WTC11 (cell line): ENCODE results near the gene PFKM. TPM values are rescaled to one million over a fixed set of nuclear protein-coding genes. Genes with fewer than 3 reads are reported as not detected.

Source experiments
- ATAC-seq: fragments of 200-7000 bp; cut with Tn5 transposase; 2 replicates; pipeline ENCODE4 v1.10.0; 2021; ENCODE audit warnings: mild to moderate bottlenecking, moderate library complexity
- CTCF ChIA-PET: fragments of 300-600 bp; sonication (Branson Sonifier 250); formaldehyde crosslinking; loops from one replicate; lab custom pipeline; 2021; ENCODE audit warnings: antibody characterized with exemption; lab: Charles Lee
- POLR2A ChIA-PET: fragments of 350-600 bp; sonication (Branson Sonifier 250); formaldehyde crosslinking; loops from one replicate; lab custom pipeline; 2021; ENCODE audit warnings: antibody characterized with exemption; lab: Charles Lee
- DNase-seq: peaks from one replicate; pipeline ENCODE4 v3.0.0; 2021; ENCODE audit warnings: low spot score
- H3K27ac Mint-ChIP-seq: 2 replicates; pipeline ENCODE4 v1.8.0; 2021; ENCODE audit warnings: mixed read lengths
- H3K27me3 Mint-ChIP-seq: 2 replicates; pipeline ENCODE4 v1.8.0; 2021; ENCODE audit warnings: low read depth, mild to moderate bottlenecking, moderate library complexity, mixed read lengths
- H3K36me3 Mint-ChIP-seq: 2 replicates; pipeline ENCODE4 v1.8.0; 2021; ENCODE audit warnings: mixed read lengths
- H3K4me1 Mint-ChIP-seq: 2 replicates; pipeline ENCODE4 v1.8.0; 2022; ENCODE audit warnings: mixed read lengths
- H3K4me3 Mint-ChIP-seq: 2 replicates; pipeline ENCODE4 v1.8.0; 2021; ENCODE audit warnings: mild to moderate bottlenecking, moderate library complexity, mixed read lengths
- H3K9me3 Mint-ChIP-seq: 2 replicates; pipeline ENCODE4 v1.8.0; 2021; ENCODE audit warnings: mixed read lengths
- ATF3 ChIP-seq: sonication (generic); formaldehyde crosslinking; conservative IDR thresholded peaks from 2 replicates; pipeline ENCODE4 v1.8.1; 2022; ENCODE audit warnings: mild to moderate bottlenecking, missing genetic modification reagents
- CBFB ChIP-seq: sonication (generic); formaldehyde crosslinking; IDR thresholded peaks from 2 replicates; pipeline ENCODE4 v1.8.1; 2022; ENCODE audit warnings: mild to moderate bottlenecking, low read depth, missing genetic modification reagents
- ESRRA ChIP-seq: sonication (generic); formaldehyde crosslinking; IDR thresholded peaks from 2 replicates; pipeline ENCODE4 v1.8.1; 2022; ENCODE audit warnings: mild to moderate bottlenecking, missing genetic modification reagents, borderline replicate concordance
- ETV6 ChIP-seq: sonication (generic); formaldehyde crosslinking; IDR thresholded peaks from 2 replicates; pipeline ENCODE4 v1.8.1; 2022; ENCODE audit warnings: mild to moderate bottlenecking, missing genetic modification reagents
- FOXP1 ChIP-seq: sonication (generic); formaldehyde crosslinking; IDR thresholded peaks from 2 replicates; pipeline ENCODE4 v1.8.0; 2022; ENCODE audit warnings: missing genetic modification reagents, mild to moderate bottlenecking, moderate library complexity, borderline replicate concordance
- GABPB1 ChIP-seq: sonication (generic); formaldehyde crosslinking; IDR thresholded peaks from 2 replicates; pipeline ENCODE4 v1.8.1; 2023; ENCODE audit warnings: mild to moderate bottlenecking, missing genetic modification reagents
- GRHL2 ChIP-seq: fragments of 250-450 bp; sonication (Bioruptor Pico); IDR thresholded peaks from 2 replicates; pipeline ENCODE4 v1.8.0; 2022; ENCODE audit warnings: mild to moderate bottlenecking, moderate library complexity; ENCODE audit not compliant: insufficient replicate concordance, severe bottlenecking
- JUN ChIP-seq: sonication (generic); formaldehyde crosslinking; IDR thresholded peaks from 2 replicates; pipeline ENCODE4 v1.8.0; 2023; ENCODE audit warnings: mild to moderate bottlenecking, missing genetic modification reagents
- MXD4 ChIP-seq: fragments of 250-450 bp; sonication (Bioruptor Pico); IDR thresholded peaks from 2 replicates; pipeline ENCODE4 v1.8.0; 2021; ENCODE audit warnings: mild to moderate bottlenecking, moderate library complexity, borderline replicate concordance
- NR3C1 ChIP-seq: sonication (generic); formaldehyde crosslinking; conservative IDR thresholded peaks from 2 replicates; pipeline ENCODE4 v1.8.1; 2023; ENCODE audit warnings: low read depth, mild to moderate bottlenecking, missing genetic modification reagents
- RELA ChIP-seq: sonication (generic); formaldehyde crosslinking; IDR thresholded peaks from 2 replicates; pipeline ENCODE4 v1.8.1; 2022; ENCODE audit warnings: missing genetic modification reagents, mild to moderate bottlenecking, borderline replicate concordance
- SMAD3 ChIP-seq: sonication (generic); formaldehyde crosslinking; IDR thresholded peaks from 2 replicates; pipeline ENCODE4 v1.8.0; 2022; ENCODE audit warnings: missing genetic modification reagents, mild to moderate bottlenecking, borderline replicate concordance
- SOX15 ChIP-seq: fragments of 250-450 bp; sonication (Bioruptor Pico); IDR thresholded peaks from 2 replicates; pipeline ENCODE4 v1.9.0; 2021; ENCODE audit warnings: mild to moderate bottlenecking
- STAT6 ChIP-seq: sonication (generic); formaldehyde crosslinking; conservative IDR thresholded peaks from 2 replicates; pipeline ENCODE4 v1.8.1; 2023; ENCODE audit warnings: mild to moderate bottlenecking, low read depth, missing genetic modification reagents, moderate library complexity
- TCF7 ChIP-seq: sonication (generic); formaldehyde crosslinking; IDR thresholded peaks from 2 replicates; pipeline ENCODE4 v1.8.0; 2022; ENCODE audit warnings: mild to moderate bottlenecking, low read depth, missing genetic modification reagents, moderate library complexity
- ZNF281 ChIP-seq: sonication (generic); formaldehyde crosslinking; IDR thresholded peaks from 2 replicates; pipeline ENCODE4 v1.8.0; 2023; ENCODE audit warnings: mild to moderate bottlenecking, missing genetic modification reagents
- ZNF425 ChIP-seq: fragments of 250-450 bp; sonication (Bioruptor Pico); conservative IDR thresholded peaks from 2 replicates; pipeline ENCODE4 v1.9.0; 2021; ENCODE audit warnings: mild to moderate bottlenecking
- total RNA-seq: library from RNA; stranded (reverse); gene quantifications from 3 replicates; pipeline ENCODE4 v1.2.3, GENCODE V29; 2021
- TF ChIP-seq, protein P1 (sequence below): fragments of 250-450 bp; sonication (Bioruptor Pico); IDR thresholded peaks from 2 replicates; pipeline ENCODE4 v1.9.0; 2021; ENCODE audit warnings: mild to moderate bottlenecking
- TF ChIP-seq, protein P2 (sequence below): fragments of 250-450 bp; sonication (Bioruptor Pico); IDR thresholded peaks from 2 replicates; pipeline ENCODE4 v1.9.0; 2021; ENCODE audit warnings: mild to moderate bottlenecking, borderline replicate concordance
- TF ChIP-seq, protein P3 (sequence below): sonication (generic); formaldehyde crosslinking; IDR thresholded peaks from 2 replicates; pipeline ENCODE4 v1.8.1; 2022; ENCODE audit warnings: mild to moderate bottlenecking, moderate library complexity, missing genetic modification reagents

PFKM gene
- total RNA-seq, 1 experiment from 2014 or later: 99.3 TPM

DNA sequence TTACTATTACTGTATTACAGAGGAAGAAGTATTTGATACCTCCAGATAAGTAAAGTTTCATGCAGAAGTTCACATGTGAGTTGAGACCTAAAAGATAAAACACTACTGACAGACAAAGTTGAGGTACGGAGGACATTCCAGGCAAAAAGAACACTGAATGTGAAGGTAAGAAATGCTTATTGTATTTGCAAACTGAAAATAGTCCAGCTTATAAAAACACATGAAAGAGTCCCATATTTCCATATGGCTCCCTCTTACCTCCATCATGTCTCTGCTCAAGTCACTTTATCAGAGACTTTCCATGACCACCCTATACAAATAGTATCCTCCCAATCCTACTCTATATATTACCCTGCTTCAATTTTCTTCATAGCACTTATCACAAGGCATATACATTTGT is 49.1 kb upstream of the PFKM start (continued):
- TF ChIP-seq ATF3 (CRISPR knock-in tag): no peak
- TF ChIP-seq, protein P1, sequence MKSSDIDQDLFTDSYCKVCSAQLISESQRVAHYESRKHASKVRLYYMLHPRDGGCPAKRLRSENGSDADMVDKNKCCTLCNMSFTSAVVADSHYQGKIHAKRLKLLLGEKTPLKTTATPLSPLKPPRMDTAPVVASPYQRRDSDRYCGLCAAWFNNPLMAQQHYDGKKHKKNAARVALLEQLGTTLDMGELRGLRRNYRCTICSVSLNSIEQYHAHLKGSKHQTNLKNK (CRISPR knock-in tag): no peak
- TF ChIP-seq SOX15: no peak
- TF ChIP-seq ETV6 (CRISPR knock-in tag): no peak
- no peak for TF ChIP-seq RELA (CRISPR knock-in tag)
- no peak for TF ChIP-seq GABPB1 (CRISPR knock-in tag)
- no peak for TF ChIP-seq TCF7

GRCh38 chr12:48070731-48071130 is 48.4 kb upstream of the PFKM start:
- TF ChIP-seq JUN (CRISPR knock-in tag) (no peak), CBFB (no peak), FOXP1 (CRISPR knock-in tag) (no peak)
- ATAC-seq: no peak
- no peak overlapping the region for H3K27ac Mint-ChIP-seq
- H3K9me3 Mint-ChIP-seq: no peaks in the 10 kb centered on the region
- CTCF ChIA-PET: no interaction called here
- 0 out of 2 replicates have a peak, but pooled peaks cover 2% of the 10 kb centered on the region for H3K4me1 Mint-ChIP-seq
- DNase-seq: no peak
- POLR2A ChIA-PET: no interaction called here
- H3K4me3 Mint-ChIP-seq: no peak overlapping the region
- no peaks in the 10 kb centered on the region for H3K27me3 Mint-ChIP-seq
- peaks cover 35% of the 10 kb centered on the region for H3K36me3 Mint-ChIP-seq

DNA sequence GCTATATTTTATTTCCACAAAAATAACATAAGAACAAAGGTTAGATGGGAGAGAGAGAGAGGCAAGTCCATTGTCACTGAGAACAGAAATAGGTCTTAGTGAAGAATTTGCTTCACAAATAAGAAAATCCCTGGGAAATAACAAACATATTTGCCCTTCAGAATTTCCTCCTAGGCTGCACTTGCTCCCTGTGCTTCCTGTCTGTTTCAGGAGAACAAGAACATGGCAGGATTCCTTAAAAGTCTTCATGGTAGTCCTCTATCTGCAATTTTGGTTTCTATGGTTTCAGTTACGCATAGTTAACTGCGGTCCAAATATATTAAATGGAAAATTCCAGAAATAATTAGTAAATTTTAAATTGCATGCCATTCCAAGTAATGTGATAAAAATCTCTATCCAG is 47.4 kb upstream of the PFKM start:
- DNase-seq: no peak
- POLR2A ChIA-PET: no interaction called here
- H3K9me3 Mint-ChIP-seq: peaks cover under 1% of the 10 kb centered on the region; the same call in 1 of the 2 replicates
- no peak for ATAC-seq
- 0 out of 2 replicates have a peak, but pooled peaks cover 2% of the 10 kb centered on the region for H3K4me1 Mint-ChIP-seq
- CTCF ChIA-PET: no interaction called here
- H3K36me3 Mint-ChIP-seq: peaks cover 30% of the 10 kb centered on the region
- H3K4me3 Mint-ChIP-seq: no peak overlapping the region
- no peaks in the 10 kb centered on the region for H3K27me3 Mint-ChIP-seq
- no peak overlapping the region for H3K27ac Mint-ChIP-seq
- TF ChIP-seq NR3C1: no peak
- TF ChIP-seq ZNF425 (CRISPR knock-in tag): no peak
- no peak for TF ChIP-seq STAT6 (CRISPR knock-in tag)
- no peak for TF ChIP-seq ZNF281
- TF ChIP-seq SMAD3 (CRISPR knock-in tag): no peak
- TF ChIP-seq MXD4: no peak
- no peak for TF ChIP-seq GRHL2 (CRISPR knock-in tag)
- TF ChIP-seq, protein P2, sequence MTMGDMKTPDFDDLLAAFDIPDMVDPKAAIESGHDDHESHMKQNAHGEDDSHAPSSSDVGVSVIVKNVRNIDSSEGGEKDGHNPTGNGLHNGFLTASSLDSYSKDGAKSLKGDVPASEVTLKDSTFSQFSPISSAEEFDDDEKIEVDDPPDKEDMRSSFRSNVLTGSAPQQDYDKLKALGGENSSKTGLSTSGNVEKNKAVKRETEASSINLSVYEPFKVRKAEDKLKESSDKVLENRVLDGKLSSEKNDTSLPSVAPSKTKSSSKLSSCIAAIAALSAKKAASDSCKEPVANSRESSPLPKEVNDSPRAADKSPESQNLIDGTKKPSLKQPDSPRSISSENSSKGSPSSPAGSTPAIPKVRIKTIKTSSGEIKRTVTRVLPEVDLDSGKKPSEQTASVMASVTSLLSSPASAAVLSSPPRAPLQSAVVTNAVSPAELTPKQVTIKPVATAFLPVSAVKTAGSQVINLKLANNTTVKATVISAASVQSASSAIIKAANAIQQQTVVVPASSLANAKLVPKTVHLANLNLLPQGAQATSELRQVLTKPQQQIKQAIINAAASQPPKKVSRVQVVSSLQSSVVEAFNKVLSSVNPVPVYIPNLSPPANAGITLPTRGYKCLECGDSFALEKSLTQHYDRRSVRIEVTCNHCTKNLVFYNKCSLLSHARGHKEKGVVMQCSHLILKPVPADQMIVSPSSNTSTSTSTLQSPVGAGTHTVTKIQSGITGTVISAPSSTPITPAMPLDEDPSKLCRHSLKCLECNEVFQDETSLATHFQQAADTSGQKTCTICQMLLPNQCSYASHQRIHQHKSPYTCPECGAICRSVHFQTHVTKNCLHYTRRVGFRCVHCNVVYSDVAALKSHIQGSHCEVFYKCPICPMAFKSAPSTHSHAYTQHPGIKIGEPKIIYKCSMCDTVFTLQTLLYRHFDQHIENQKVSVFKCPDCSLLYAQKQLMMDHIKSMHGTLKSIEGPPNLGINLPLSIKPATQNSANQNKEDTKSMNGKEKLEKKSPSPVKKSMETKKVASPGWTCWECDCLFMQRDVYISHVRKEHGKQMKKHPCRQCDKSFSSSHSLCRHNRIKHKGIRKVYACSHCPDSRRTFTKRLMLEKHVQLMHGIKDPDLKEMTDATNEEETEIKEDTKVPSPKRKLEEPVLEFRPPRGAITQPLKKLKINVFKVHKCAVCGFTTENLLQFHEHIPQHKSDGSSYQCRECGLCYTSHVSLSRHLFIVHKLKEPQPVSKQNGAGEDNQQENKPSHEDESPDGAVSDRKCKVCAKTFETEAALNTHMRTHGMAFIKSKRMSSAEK (CRISPR knock-in tag): no peak
- TF ChIP-seq, protein P3, sequence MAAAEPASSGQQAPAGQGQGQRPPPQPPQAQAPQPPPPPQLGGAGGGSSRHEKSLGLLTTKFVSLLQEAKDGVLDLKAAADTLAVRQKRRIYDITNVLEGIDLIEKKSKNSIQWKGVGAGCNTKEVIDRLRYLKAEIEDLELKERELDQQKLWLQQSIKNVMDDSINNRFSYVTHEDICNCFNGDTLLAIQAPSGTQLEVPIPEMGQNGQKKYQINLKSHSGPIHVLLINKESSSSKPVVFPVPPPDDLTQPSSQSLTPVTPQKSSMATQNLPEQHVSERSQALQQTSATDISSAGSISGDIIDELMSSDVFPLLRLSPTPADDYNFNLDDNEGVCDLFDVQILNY: no peak
- no peak for TF ChIP-seq ESRRA (CRISPR knock-in tag)
